Measurements from ENCODE around the gene TSLP. TPM values are rescaled to one million over a fixed set of nuclear protein-coding genes. Genes with fewer than 3 reads are reported as not detected.

The TSLP gene
- total and polyA plus RNA-seq, 4 donors = 0.60 to 2.0 (median 1.1) TPM

DNA sequence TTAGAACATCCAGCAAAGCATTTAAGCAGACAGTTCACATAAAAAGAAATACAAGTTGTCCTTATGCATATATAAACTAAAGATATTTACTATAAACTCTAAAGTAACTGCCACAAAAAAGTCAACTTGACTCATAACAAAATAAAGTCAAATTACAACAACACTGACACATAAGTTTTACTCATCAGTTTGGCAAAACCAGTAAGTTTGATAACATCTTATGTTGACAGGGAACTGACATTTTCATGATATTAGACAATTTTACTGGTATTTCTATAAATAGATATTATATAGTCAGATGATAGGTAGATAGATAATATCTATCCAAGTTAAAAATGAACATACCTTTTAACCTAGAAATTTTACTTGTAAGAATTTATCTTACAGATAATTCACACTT is 9.9 kb upstream of the TSLP start:
- Histone ChIP-seq H3K9ac (ENCODE audit: insufficient read depth in 1 of 2, low read length in 2 of 2) (no peak overlapping the region), H3K27me3 (ENCODE audit: control insufficient read depth in 3 of 3, insufficient read depth in 3 of 3, low read length in 2 of 3) (no peaks in the 10 kb centered on the region), H3K4me1 (ENCODE audit: control insufficient read depth in 5 of 5, insufficient read depth in 5 of 5, low read length in 5 of 5) (peaks cover 0 to 6% (median 0%) of the 10 kb centered on the region in 5 donors), H3K27ac (ENCODE audit: low read depth in 1 of 2, low read length in 1 of 2) (no peak overlapping the region), H3K9me3 (ENCODE audit: control insufficient read depth in 4 of 4, insufficient read depth in 3 of 4, low read length in 3 of 4) (no peaks in the 10 kb centered on the region), H3K4me3 (no peak overlapping the region), H3K36me3 (ENCODE audit: control insufficient read depth in 4 of 4, insufficient read depth in 4 of 4, low read length in 4 of 4) (no peaks in the 10 kb centered on the region)
- ATAC-seq (ENCODE audit: insufficient read depth, low FRiP score) (no peak), DNase-seq (no peak)
- TF ChIP-seq, protein P1, sequence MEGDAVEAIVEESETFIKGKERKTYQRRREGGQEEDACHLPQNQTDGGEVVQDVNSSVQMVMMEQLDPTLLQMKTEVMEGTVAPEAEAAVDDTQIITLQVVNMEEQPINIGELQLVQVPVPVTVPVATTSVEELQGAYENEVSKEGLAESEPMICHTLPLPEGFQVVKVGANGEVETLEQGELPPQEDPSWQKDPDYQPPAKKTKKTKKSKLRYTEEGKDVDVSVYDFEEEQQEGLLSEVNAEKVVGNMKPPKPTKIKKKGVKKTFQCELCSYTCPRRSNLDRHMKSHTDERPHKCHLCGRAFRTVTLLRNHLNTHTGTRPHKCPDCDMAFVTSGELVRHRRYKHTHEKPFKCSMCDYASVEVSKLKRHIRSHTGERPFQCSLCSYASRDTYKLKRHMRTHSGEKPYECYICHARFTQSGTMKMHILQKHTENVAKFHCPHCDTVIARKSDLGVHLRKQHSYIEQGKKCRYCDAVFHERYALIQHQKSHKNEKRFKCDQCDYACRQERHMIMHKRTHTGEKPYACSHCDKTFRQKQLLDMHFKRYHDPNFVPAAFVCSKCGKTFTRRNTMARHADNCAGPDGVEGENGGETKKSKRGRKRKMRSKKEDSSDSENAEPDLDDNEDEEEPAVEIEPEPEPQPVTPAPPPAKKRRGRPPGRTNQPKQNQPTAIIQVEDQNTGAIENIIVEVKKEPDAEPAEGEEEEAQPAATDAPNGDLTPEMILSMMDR (IDR thresholded peaks at IDR 0.05; ENCODE audit: control extremely low read depth, extremely low read depth) = no peak

DNA sequence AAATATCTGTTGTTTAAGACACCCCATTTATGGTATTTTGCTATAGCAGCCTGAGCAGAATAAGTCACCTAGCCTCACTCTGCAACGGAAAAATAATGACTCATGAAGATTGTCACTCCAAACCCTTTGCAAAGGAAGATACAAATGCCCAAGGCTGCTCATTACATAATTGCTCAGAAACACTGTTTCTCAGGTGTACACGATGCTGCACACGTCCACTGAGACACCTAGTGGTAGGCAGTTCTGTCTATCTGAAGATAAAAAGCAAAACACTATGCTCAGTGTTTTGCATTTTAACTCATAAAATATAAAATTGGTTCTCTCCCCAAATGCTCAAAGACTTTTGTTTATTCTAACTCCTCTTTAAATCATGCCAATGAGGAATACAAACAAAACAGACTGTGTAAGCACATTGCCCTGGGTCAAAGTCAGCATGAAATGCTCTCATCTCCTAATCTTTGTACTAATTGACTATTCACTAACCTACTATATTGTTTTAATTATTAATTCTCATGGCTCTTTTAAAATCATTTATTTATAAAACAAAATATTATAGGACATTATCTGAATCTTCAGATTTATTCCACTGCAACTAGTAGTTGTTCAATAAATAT is 7.7 kb upstream of the TSLP start:
- H3K27ac ChIP-seq (ENCODE audit: low read depth in 1 of 2, low read length in 1 of 2) = no peak overlapping the region
- WGBS, 2 donors = 43 to 56% methylated on average over 3 of the region's 3 CpGs
- H3K4me3 ChIP-seq = no peak overlapping the region
- H3K4me1 ChIP-seq (ENCODE audit: control insufficient read depth in 5 of 5, insufficient read depth in 5 of 5, low read length in 5 of 5) = peaks cover 0 to 6% (median 0%) of the 10 kb centered on the region in 5 donors
- no peaks in the 10 kb centered on the region for H3K36me3 ChIP-seq (ENCODE audit: control insufficient read depth in 4 of 4, insufficient read depth in 4 of 4, low read length in 4 of 4)
- H3K9me3 ChIP-seq (ENCODE audit: control insufficient read depth in 4 of 4, insufficient read depth in 3 of 4, low read length in 3 of 4) = no peaks in the 10 kb centered on the region
- DNase-seq (peak in 1 of 3 donors; percentile 24), ATAC-seq (ENCODE audit: insufficient read depth, low FRiP score) (no peak)
- no peak overlapping the region for H3K9ac ChIP-seq (ENCODE audit: insufficient read depth in 1 of 2, low read length in 2 of 2)
- TF ChIP-seq, protein P1 (IDR thresholded peaks at IDR 0.05; ENCODE audit: control extremely low read depth, extremely low read depth) = no peak
- peaks cover 0 to 17% (median 8%) of the 10 kb centered on the region in 3 donors for H3K27me3 ChIP-seq (ENCODE audit: control insufficient read depth in 3 of 3, insufficient read depth in 3 of 3, low read length in 2 of 3)

DNA sequence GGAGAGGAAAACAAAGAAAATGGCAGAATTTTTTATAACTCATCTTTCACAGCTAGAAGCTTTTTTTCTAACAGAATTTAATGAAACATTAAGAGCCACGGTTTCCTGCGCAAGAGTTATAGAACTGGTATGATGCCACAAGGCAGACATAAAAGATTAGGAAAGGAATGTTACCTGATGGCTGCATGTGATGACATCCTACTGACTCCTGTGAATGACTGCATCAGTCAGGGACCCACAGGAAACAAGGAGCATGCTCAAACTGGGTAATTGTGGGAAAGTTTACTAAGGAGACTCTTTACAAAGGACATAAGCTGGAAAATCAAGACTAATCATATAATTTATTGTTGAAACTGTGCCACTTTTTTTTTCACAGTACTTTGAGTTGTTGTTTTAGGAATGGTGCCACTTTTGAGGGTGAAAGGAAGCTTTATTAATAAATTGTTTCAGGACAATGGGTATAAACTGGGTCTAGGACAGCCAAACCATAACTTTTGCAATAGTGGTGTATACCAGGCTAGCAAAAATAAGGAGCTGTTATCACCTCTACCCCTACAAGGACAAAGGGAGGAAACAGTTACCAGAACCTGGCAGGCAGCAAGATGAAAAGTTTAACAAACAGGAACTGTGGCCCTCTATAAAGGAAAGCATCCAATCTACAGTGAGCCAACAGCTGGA is 5.1 kb upstream of the TSLP start:
- Histone ChIP-seq H3K4me3 (no peak overlapping the region), H3K4me1 (ENCODE audit: control insufficient read depth in 5 of 5, insufficient read depth in 5 of 5, low read length in 5 of 5) (peaks cover 0 to 13% (median 0%) of the 10 kb centered on the region in 5 donors), H3K36me3 (ENCODE audit: control insufficient read depth in 4 of 4, insufficient read depth in 4 of 4, low read length in 4 of 4) (no peaks in the 10 kb centered on the region), H3K27me3 (ENCODE audit: control insufficient read depth in 3 of 3, insufficient read depth in 3 of 3, low read length in 2 of 3) (peaks cover 0 to 39% (median 33%) of the 10 kb centered on the region in 3 donors), H3K9me3 (ENCODE audit: control insufficient read depth in 4 of 4, insufficient read depth in 3 of 4, low read length in 3 of 4) (no peaks in the 10 kb centered on the region), H3K27ac (ENCODE audit: low read depth in 1 of 2, low read length in 1 of 2) (no peak overlapping the region), H3K9ac (ENCODE audit: insufficient read depth in 1 of 2, low read length in 2 of 2) (no peak overlapping the region)
- TF ChIP-seq, protein P1 (IDR thresholded peaks at IDR 0.05; ENCODE audit: control extremely low read depth, extremely low read depth) = no peak
- 70 to 81% methylated on average over 2 of the region's 2 CpGs for WGBS, 2 donors
- ATAC-seq (ENCODE audit: insufficient read depth, low FRiP score) (no peak), DNase-seq (peak in 1 of 3 donors; percentile 39)
